ENCODE results near the gene NCR2. TPM values are rescaled to one million over a fixed set of nuclear protein-coding genes. Genes with fewer than 3 reads are reported as not detected.

The NCR2 gene
- total and polyA plus RNA-seq, 10 donors, result not detected

- TF ChIP-seq CTCF (IDR thresholded peaks at IDR 0.05 in 8 of 11, conservative IDR thresholded peaks at IDR 0.05 in 3 of 11) (no peak), POLR2AphosphoS5 (IDR thresholded peaks at IDR 0.05) (no peak), POLR2A (IDR thresholded peaks at IDR 0.05) (no peak)
- no peaks in the 10 kb centered on the region for H3K4me1 ChIP-seq
- H3K9me3 ChIP-seq, result peaks cover 2 to 27% (median 20%) of the 10 kb centered on the region in 8 donors
- H3K4me3 ChIP-seq, result no peak overlapping the region
- no peak for DNase-seq
- H3K36me3 ChIP-seq, result no peaks in the 10 kb centered on the region
- 20 to 45% (median 24%) methylated on average over 4 of the region's 4 CpGs for WGBS, 5 donors
- H3K27ac ChIP-seq, result no peak overlapping the region
- intact Hi-C loops (cut with DNase I; ENCODE audit: low total_unique reads), result no loop called here
- H3K27me3 ChIP-seq (replicated peaks in 1 of 7), result peaks cover 0 to 42% (median 0%) of the 10 kb centered on the region in 7 donors
These were observed 56.8 kb downstream of the NCR2 start for GRCh38 chr6:41392246-41392645.

GRCh38 chr6:41396335-41396734 is 60.9 kb downstream of the NCR2 start:
- H3K36me3 ChIP-seq, result no peaks in the 10 kb centered on the region
- 73 to 93% (median 80%) methylated on average over 5 of the region's 5 CpGs for WGBS, 5 donors
- H3K4me1 ChIP-seq, result no peaks in the 10 kb centered on the region
- H3K4me3 ChIP-seq, result no peak overlapping the region
- H3K9me3 ChIP-seq, result peaks cover 2 to 31% (median 20%) of the 10 kb centered on the region in 8 donors
- no peak overlapping the region for H3K27ac ChIP-seq
- no peak for DNase-seq
- no peak for TF ChIP-seq POLR2A (IDR thresholded peaks at IDR 0.05)
- no peak for TF ChIP-seq CTCF (IDR thresholded peaks at IDR 0.05 in 8 of 11, conservative IDR thresholded peaks at IDR 0.05 in 3 of 11)
- no peak for TF ChIP-seq POLR2AphosphoS5 (IDR thresholded peaks at IDR 0.05)
- intact Hi-C loops (cut with DNase I; ENCODE audit: low total_unique reads), result no loop called here
- H3K27me3 ChIP-seq (replicated peaks in 1 of 7), result peaks cover 0 to 49% (median 0%) of the 10 kb centered on the region in 7 donors

- Histone ChIP-seq H3K27ac (no peak overlapping the region), H3K9me3 (peaks cover under 1 to 24% (median 10%) of the 10 kb centered on the region in 8 donors), H3K4me3 (no peak overlapping the region), H3K36me3 (no peaks in the 10 kb centered on the region), H3K4me1 (no peaks in the 10 kb centered on the region), H3K27me3 (replicated peaks in 1 of 7) (peaks cover 0 to 54% (median 3%) of the 10 kb centered on the region in 7 donors)
- no peak for DNase-seq
- TF ChIP-seq POLR2AphosphoS5 (IDR thresholded peaks at IDR 0.05) (no peak), POLR2A (IDR thresholded peaks at IDR 0.05) (no peak), CTCF (IDR thresholded peaks at IDR 0.05 in 8 of 11, conservative IDR thresholded peaks at IDR 0.05 in 3 of 11) (no peak)
- WGBS, 5 donors, result 68 to 80% (median 79%) methylated on average over 5 of the region's 5 CpGs
- intact Hi-C loops (cut with DNase I; ENCODE audit: low total_unique reads), result no loop called here
These were observed 64.0 kb downstream of the NCR2 start for GRCh38 chr6:41399424-41399823.

Small RNAs within 50 kb of the gene (small RNA-seq; reads per million reads assigned to genes)
- gene RNU6-643P, result 0 reads per million in 4 donors

Other genes with a start within 250 kb of the NCR2 start
- gene TREML1, start 181.3 kb upstream of the NCR2 start, total RNA-seq, result 10 to 100 TPM in 3 of 7 donors, 1 to 10 TPM in 4; 3.3 to 19.2 (median 7.2) TPM
- 1 to 10 TPM; 1.2 to 3.6 (median 1.5) TPM for gene TREML1, start 181.3 kb upstream of the NCR2 start, polyA plus RNA-seq
- under 1 TPM in 3 of 7 donors, not detected in 4; 0.64 to 0.97 (median 0.73) TPM for gene TREM2, start 172.5 kb upstream of the NCR2 start, total RNA-seq
- 10 to 100 TPM in 1 of 3 donors, under 1 TPM in 2; 0.59 to 18.3 (median 0.74) TPM for gene TREM2, start 172.5 kb upstream of the NCR2 start, polyA plus RNA-seq
- 10 to 100 TPM in 5 of 7 donors, 1 to 10 TPM in 2; 7.4 to 28.8 (median 12.2) TPM for gene TREML2, start 134.5 kb upstream of the NCR2 start, total RNA-seq
- gene TREML2, start 134.5 kb upstream of the NCR2 start, polyA plus RNA-seq, result 1 to 10 TPM; 1.9 to 5.4 (median 4.6) TPM
- 1 to 10 TPM in 1 of 7 donors, not detected in 6; 2.2 TPM for gene TREML4, start 107.3 kb upstream of the NCR2 start, total RNA-seq
- under 1 TPM in 1 of 3 donors, not detected in 2; 0.44 TPM for gene TREML4, start 107.3 kb upstream of the NCR2 start, polyA plus RNA-seq
- 10 to 100 TPM; 14.8 to 51.9 (median 24.9) TPM for gene TREM1, start 48.9 kb upstream of the NCR2 start, total RNA-seq
- gene TREM1, start 48.9 kb upstream of the NCR2 start, polyA plus RNA-seq, result 1 to 10 TPM in 2 of 3 donors, under 1 TPM in 1; 0.64 to 3.7 (median 2.9) TPM
- 10 to 100 TPM in 3 of 7 donors, 1 to 10 TPM in 4; 5.3 to 12.1 (median 8.3) TPM for gene FOXP4, start 210.8 kb downstream of the NCR2 start, total RNA-seq
- gene FOXP4, start 210.8 kb downstream of the NCR2 start, polyA plus RNA-seq, result 1 to 10 TPM; 3.0 to 5.8 (median 3.4) TPM

Measured in spleen (tissue), 11 donors.